ENCODE data around the gene HERPUD1.

Gene HERPUD1

GRCh38 chr16:56903866-56904265 lies 28.1 kb upstream of the HERPUD1 start:
- no peak for DNase-seq
- Histone ChIP-seq H3K27ac (no peak overlapping the region), H3K27me3 (ENCODE audit: insufficient read depth, low read depth, severe bottlenecking) (no peaks in the 10 kb centered on the region), H3K4me3 (ENCODE audit: low read depth, low read length) (no peak overlapping the region), H3K9me3 (ENCODE audit: severe bottlenecking) (no peaks in the 10 kb centered on the region), H3K36me3 (no peaks in the 10 kb centered on the region)
- TF ChIP-seq, protein P1, sequence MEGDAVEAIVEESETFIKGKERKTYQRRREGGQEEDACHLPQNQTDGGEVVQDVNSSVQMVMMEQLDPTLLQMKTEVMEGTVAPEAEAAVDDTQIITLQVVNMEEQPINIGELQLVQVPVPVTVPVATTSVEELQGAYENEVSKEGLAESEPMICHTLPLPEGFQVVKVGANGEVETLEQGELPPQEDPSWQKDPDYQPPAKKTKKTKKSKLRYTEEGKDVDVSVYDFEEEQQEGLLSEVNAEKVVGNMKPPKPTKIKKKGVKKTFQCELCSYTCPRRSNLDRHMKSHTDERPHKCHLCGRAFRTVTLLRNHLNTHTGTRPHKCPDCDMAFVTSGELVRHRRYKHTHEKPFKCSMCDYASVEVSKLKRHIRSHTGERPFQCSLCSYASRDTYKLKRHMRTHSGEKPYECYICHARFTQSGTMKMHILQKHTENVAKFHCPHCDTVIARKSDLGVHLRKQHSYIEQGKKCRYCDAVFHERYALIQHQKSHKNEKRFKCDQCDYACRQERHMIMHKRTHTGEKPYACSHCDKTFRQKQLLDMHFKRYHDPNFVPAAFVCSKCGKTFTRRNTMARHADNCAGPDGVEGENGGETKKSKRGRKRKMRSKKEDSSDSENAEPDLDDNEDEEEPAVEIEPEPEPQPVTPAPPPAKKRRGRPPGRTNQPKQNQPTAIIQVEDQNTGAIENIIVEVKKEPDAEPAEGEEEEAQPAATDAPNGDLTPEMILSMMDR (IDR thresholded peaks at IDR 0.05; ENCODE audit: low read depth, low read length) = no peak

- no peaks in the 10 kb centered on the region for H3K27me3 ChIP-seq (ENCODE audit: insufficient read depth, low read depth, severe bottlenecking)
- no peaks in the 10 kb centered on the region for H3K9me3 ChIP-seq (ENCODE audit: severe bottlenecking)
- no peaks in the 10 kb centered on the region for H3K36me3 ChIP-seq
- no peak overlapping the region for H3K27ac ChIP-seq
- DNase-seq = no peak
- no peak overlapping the region for H3K4me3 ChIP-seq (ENCODE audit: low read depth, low read length)
- TF ChIP-seq, protein P1 (IDR thresholded peaks at IDR 0.05; ENCODE audit: low read depth, low read length) = no peak
Measured at GRCh38 chr16:56907401-56907800, 24.5 kb upstream of the HERPUD1 start.

DNA sequence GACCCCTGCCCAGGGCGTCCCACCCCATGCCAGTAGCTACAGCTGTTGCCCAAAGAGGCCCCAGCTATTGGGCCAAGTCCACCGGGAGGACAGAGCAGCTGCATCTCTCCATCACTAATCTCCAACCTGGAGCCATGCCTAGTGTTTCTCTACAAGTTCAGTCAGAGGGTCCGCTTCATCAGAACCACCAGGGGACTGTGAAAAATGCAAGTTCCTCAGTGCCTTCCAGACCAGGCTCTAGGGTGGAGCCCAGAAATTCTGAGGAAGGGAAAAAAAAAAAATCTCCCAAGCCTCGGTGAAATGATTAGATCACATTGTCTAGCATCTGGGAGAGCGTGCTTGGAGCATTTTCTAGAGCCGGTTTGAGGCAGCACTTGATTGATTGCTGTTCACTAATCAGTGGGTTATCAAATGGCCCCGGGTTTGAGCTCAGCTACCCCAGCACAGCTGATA lies 22.4 kb upstream of the HERPUD1 start:
- no peaks in the 10 kb centered on the region for H3K27me3 ChIP-seq (ENCODE audit: insufficient read depth, low read depth, severe bottlenecking)

DNA sequence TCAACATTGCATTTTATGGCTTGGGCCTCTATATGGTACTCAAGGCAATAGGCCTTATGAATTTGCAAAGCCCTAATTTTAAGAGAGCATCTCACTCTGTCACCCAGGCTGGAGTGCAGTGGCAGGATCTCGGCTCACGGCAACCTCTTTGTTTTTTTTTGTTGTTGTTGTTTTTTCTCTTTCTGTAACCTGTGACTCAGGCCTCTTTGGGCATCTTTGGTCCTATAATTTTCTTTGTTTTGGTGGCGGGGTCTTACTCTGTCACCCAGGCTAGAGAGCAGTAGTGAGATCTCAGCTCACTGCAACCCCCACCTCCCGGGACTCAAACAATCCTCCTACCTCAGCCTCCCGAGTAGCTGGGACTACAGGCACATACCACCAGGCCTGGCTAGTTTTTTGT lies 21.8 kb upstream of the HERPUD1 start:
- TF ChIP-seq, protein P1 (IDR thresholded peaks at IDR 0.05; ENCODE audit: low read depth, low read length) = no peak
- Histone ChIP-seq H3K27ac (no peak overlapping the region), H3K27me3 (ENCODE audit: insufficient read depth, low read depth, severe bottlenecking) (no peaks in the 10 kb centered on the region), H3K9me3 (ENCODE audit: severe bottlenecking) (no peaks in the 10 kb centered on the region), H3K36me3 (no peaks in the 10 kb centered on the region), H3K4me3 (ENCODE audit: low read depth, low read length) (no peak overlapping the region)
- DNase-seq = no peak

More for the DNA sequence above, 22.4 kb upstream of the HERPUD1 start:
- DNase-seq = no peak
- TF ChIP-seq, protein P1 (IDR thresholded peaks at IDR 0.05; ENCODE audit: low read depth, low read length) = no peak
- Histone ChIP-seq H3K27ac (no peak overlapping the region), H3K9me3 (ENCODE audit: severe bottlenecking) (no peaks in the 10 kb centered on the region), H3K4me3 (ENCODE audit: low read depth, low read length) (no peak overlapping the region), H3K36me3 (no peaks in the 10 kb centered on the region)

GRCh38 chr16:56910654-56911539 lies 21.0 kb upstream of the HERPUD1 start:
- H3K27me3 ChIP-seq (ENCODE audit: insufficient read depth, low read depth, severe bottlenecking) = no peaks in the 10 kb centered on the region
- no peak overlapping the region for H3K27ac ChIP-seq
- TF ChIP-seq, protein P1 (IDR thresholded peaks at IDR 0.05; ENCODE audit: low read depth, low read length) = no peak
- no peaks in the 10 kb centered on the region for H3K9me3 ChIP-seq (ENCODE audit: severe bottlenecking)
- DNase-seq = peak; percentile 28
- H3K36me3 ChIP-seq = no peaks in the 10 kb centered on the region
- H3K4me3 ChIP-seq (ENCODE audit: low read depth, low read length) = no peak overlapping the region

Measured in WERI-Rb-1 (cell line).